HepG2 (cell line): ENCODE results near the gene SLCO2B1. TPM values are rescaled to one million over a fixed set of nuclear protein-coding genes. Genes with fewer than 3 reads are reported as not detected.

ENCODE experiments used
- ARID3A ChIP-seq: IDR thresholded peaks from 2 replicates; pipeline ENCODE4 v1.6.1; 2012; ENCODE audit warnings: low read depth, low read length, improper control_type of control experiment
- ARNT2 ChIP-seq: sonication (generic); formaldehyde crosslinking; IDR thresholded peaks from 2 replicates; pipeline ENCODE4 v1.8.0; 2022; ENCODE audit warnings: mild to moderate bottlenecking, low read depth, missing genetic modification reagents, moderate library complexity
- ELK4 ChIP-seq: sonication (generic); formaldehyde crosslinking; IDR thresholded peaks from 2 replicates; pipeline ENCODE4 v1.9.0; 2021; ENCODE audit warnings: missing genetic modification reagents, borderline replicate concordance
- FOXP1 ChIP-seq, 2 experiments: fragments of 450-650 bp in 1 of 2; IDR thresholded peaks; 2 replicates each; pipeline ENCODE4 v1.6.1; 2017 to 2018; ENCODE audit warnings: antibody characterized with exemption in 1 of 2
- FOXP4 ChIP-seq: sonication (generic); formaldehyde crosslinking; IDR thresholded peaks from 2 replicates; pipeline ENCODE4 v1.4.0; 2020; ENCODE audit warnings: missing genetic modification reagents
- ISL2 ChIP-seq: sonication (generic); formaldehyde crosslinking; IDR thresholded peaks from 2 replicates; pipeline ENCODE4 v1.5.0; 2020; ENCODE audit warnings: missing genetic modification reagents
- KLF12 ChIP-seq: sonication (generic); formaldehyde crosslinking; IDR thresholded peaks from 2 replicates; pipeline ENCODE4 v1.4.0; 2020; ENCODE audit warnings: missing genetic modification reagents, borderline replicate concordance
- MED1 ChIP-seq: sonication (generic); formaldehyde crosslinking; IDR thresholded peaks from 2 replicates; pipeline ENCODE4 v1.4.0; 2020; ENCODE audit warnings: missing genetic modification reagents
- NR1H2 ChIP-seq: sonication (generic); formaldehyde crosslinking; IDR thresholded peaks from 2 replicates; pipeline ENCODE4 v1.8.1; 2022; ENCODE audit warnings: low read depth, missing genetic modification reagents, borderline replicate concordance
- NR3C1 ChIP-seq: sonication (generic); formaldehyde crosslinking; IDR thresholded peaks from 2 replicates; pipeline ENCODE4 v1.4.0; 2020; ENCODE audit warnings: missing genetic modification reagents
- PRDM15 ChIP-seq: sonication (generic); formaldehyde crosslinking; IDR thresholded peaks from 2 replicates; pipeline ENCODE4 v1.4.0; 2020; ENCODE audit warnings: missing genetic modification reagents
- PRMT3 ChIP-seq: sonication (generic); formaldehyde crosslinking; IDR thresholded peaks from 2 replicates; pipeline ENCODE4 v1.8.1; 2022; ENCODE audit warnings: low read depth, mild to moderate bottlenecking, moderate library complexity, missing genetic modification reagents, borderline replicate concordance
- SKIL ChIP-seq: sonication (generic); formaldehyde crosslinking; IDR thresholded peaks from 2 replicates; pipeline ENCODE4 v1.8.0; 2022; ENCODE audit warnings: missing genetic modification reagents, mild to moderate bottlenecking, moderate library complexity, borderline replicate concordance
- SRF ChIP-seq: IDR thresholded peaks from 2 replicates; pipeline ENCODE4 v1.6.1; 2011; ENCODE audit warnings: mild to moderate bottlenecking, low read depth, low read length, moderate library complexity
- SRSF1 ChIP-seq: fragments of 200-400 bp; formaldehyde crosslinking; optimal IDR thresholded peaks from 2 replicates; pipeline ENCODE3; 2017; ENCODE audit warnings: mild to moderate bottlenecking, low read depth, low read length, moderate library complexity
- ZNF232 ChIP-seq: sonication (generic); formaldehyde crosslinking; IDR thresholded peaks from 2 replicates; pipeline ENCODE4 v1.4.0; 2020; ENCODE audit warnings: missing genetic modification reagents, borderline replicate concordance
- ZNF234 ChIP-seq: sonication (generic); formaldehyde crosslinking; conservative IDR thresholded peaks from 2 replicates; pipeline ENCODE4 v1.5.1; 2020; ENCODE audit warnings: mild to moderate bottlenecking, missing genetic modification reagents
- ZNF331 ChIP-seq: sonication (generic); formaldehyde crosslinking; IDR thresholded peaks from 2 replicates; pipeline ENCODE4 v1.4.0; 2020; ENCODE audit warnings: missing genetic modification reagents
- ZNF382 ChIP-seq: sonication (generic); formaldehyde crosslinking; IDR thresholded peaks from 2 replicates; pipeline ENCODE4 v1.5.0; 2020; ENCODE audit warnings: missing genetic modification reagents, mild to moderate bottlenecking, borderline replicate concordance
- ZNF430 ChIP-seq: sonication (generic); formaldehyde crosslinking; IDR thresholded peaks from 2 replicates; pipeline ENCODE4 v1.9.0; 2021; ENCODE audit warnings: mild to moderate bottlenecking, missing genetic modification reagents
- polyA plus RNA-seq, 8 experiments: library from polyadenylated mRNA; depleted of rRNA in 3 of 8; stranded (reverse) in 7 of 8; unstranded in 1 of 8; fragments of >200 nt; fragmentation: Illumina TruSeq in 4 of 8; extraction: Trizol in 4 of 8; gene quantifications; 2 replicates each; pipeline versions ENCODE4 v1.2.1 to v1.2.3, GENCODE V29; 2011 to 2016; ENCODE audit warnings: low read depth in 4 of 8, missing spikeins in 1 of 8, mixed read lengths in 1 of 8; ENCODE audit not compliant: insufficient read depth in 1 of 8
- total RNA-seq, 5 experiments: library from RNA; depleted of rRNA; stranded (reverse); fragments of >200 nt; fragmentation: Illumina TruSeq; extraction: Trizol; gene quantifications; 2 replicates each; pipeline ENCODE4 v1.2.3, GENCODE V29; 2016; ENCODE audit warnings: low read depth in 1 of 5

SLCO2B1 gene
- total and polyA plus RNA-seq, 2 of the 13 experiments (the other 11 are each of a cell fraction or from before 2014, with no cell fraction given): 15.3 to 19.8 TPM

- peak; percentile 96 for TF ChIP-seq ZNF232 (CRISPR knock-in tag)
- TF ChIP-seq SRSF1: no peak
- no peak for TF ChIP-seq FOXP1 (IDR thresholded peaks at IDR 0.05)
- peak; percentile 49 for TF ChIP-seq FOXP1 (CRISPR knock-in tag; IDR thresholded peaks at IDR 0.05)
- TF ChIP-seq ISL2: peak; percentile 79
- peak; percentile 60 for TF ChIP-seq MED1 (CRISPR knock-in tag)
- TF ChIP-seq PRDM15 (CRISPR knock-in tag): peak; percentile 74; the same call in 1 of the 2 replicates
- no peak for TF ChIP-seq SKIL (CRISPR knock-in tag)
- peak; percentile 98 for TF ChIP-seq ZNF331
- no peak for TF ChIP-seq ARID3A
- TF ChIP-seq FOXP4 (CRISPR knock-in tag): peak; percentile 75
- TF ChIP-seq ZNF234 (CRISPR knock-in tag): no peak
- TF ChIP-seq KLF12 (CRISPR knock-in tag): peak; percentile 89
- no peak for TF ChIP-seq NR3C1 (CRISPR knock-in tag)
- TF ChIP-seq ARNT2 (CRISPR knock-in tag): peak; percentile 94
- TF ChIP-seq PRMT3 (CRISPR knock-in tag): peak; percentile 94; the same call in 1 of the 2 replicates
- peak; percentile 76; the same call in 1 of the 2 replicates for TF ChIP-seq ZNF430 (CRISPR knock-in tag)
- no peak for TF ChIP-seq NR1H2 (CRISPR knock-in tag)
- TF ChIP-seq ELK4: no peak
- TF ChIP-seq SRF: no peak
- TF ChIP-seq ZNF382: no peak
Measured at GRCh38 chr11:75214411-75214821, 63.5 kb downstream of the SLCO2B1 start (continued).
